ENCODE results near the gene DOCK1.

GRCh38 chr10:127200646-127201045 is 295.4 kb downstream of the DOCK1 start:
- TF ChIP-seq CTCF (IDR thresholded peaks at IDR 0.05; ENCODE audit: low read depth, low read length) (no peak), POLR2A (IDR thresholded peaks at IDR 0.05; ENCODE audit: extremely low read depth, insufficient read length) (no peak), MAX (IDR thresholded peaks at IDR 0.05; ENCODE audit: low read depth, low read length) (no peak), MYC (IDR thresholded peaks at IDR 0.05; ENCODE audit: low read depth, low read length) (no peak)

All from NB4 (cell line).